ENCODE results near the gene EPN1. TPM values are rescaled to one million over a fixed set of nuclear protein-coding genes. Genes with fewer than 3 reads are reported as not detected.

The EPN1 gene
- total and polyA plus RNA-seq, 9 of the 15 experiments (the other 6 are each of a cell fraction or from before 2014, with no cell fraction given): 0.08 to 138 (median 12.7) TPM

GRCh38 chr19:55702131-55702627, 27.2 kb downstream of the EPN1 start (continued):
- no peak for TF ChIP-seq SMAD1 (IDR thresholded peaks at IDR 0.05; ENCODE audit: low read depth, low read length, partially characterized antibody)
- TF ChIP-seq, protein P1, sequence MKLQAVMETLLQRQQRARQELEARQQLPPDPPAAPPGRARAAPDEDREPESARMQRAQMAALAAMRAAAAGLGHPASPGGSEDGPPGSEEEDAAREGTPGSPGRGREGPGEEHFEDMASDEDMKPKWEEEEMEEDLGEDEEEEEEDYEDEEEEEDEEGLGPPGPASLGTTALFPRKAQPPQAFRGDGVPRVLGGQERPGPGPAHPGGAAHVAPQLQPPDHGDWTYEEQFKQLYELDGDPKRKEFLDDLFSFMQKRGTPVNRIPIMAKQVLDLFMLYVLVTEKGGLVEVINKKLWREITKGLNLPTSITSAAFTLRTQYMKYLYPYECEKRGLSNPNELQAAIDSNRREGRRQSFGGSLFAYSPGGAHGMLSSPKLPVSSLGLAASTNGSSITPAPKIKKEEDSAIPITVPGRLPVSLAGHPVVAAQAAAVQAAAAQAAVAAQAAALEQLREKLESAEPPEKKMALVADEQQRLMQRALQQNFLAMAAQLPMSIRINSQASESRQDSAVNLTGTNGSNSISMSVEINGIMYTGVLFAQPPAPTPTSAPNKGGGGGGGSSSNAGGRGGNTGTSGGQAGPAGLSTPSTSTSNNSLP (IDR thresholded peaks at IDR 0.05; ENCODE audit: borderline replicate concordance, low read depth, low read length): no peak
- no peak for TF ChIP-seq MCM3 (IDR thresholded peaks at IDR 0.05)
- TF ChIP-seq, protein P2, sequence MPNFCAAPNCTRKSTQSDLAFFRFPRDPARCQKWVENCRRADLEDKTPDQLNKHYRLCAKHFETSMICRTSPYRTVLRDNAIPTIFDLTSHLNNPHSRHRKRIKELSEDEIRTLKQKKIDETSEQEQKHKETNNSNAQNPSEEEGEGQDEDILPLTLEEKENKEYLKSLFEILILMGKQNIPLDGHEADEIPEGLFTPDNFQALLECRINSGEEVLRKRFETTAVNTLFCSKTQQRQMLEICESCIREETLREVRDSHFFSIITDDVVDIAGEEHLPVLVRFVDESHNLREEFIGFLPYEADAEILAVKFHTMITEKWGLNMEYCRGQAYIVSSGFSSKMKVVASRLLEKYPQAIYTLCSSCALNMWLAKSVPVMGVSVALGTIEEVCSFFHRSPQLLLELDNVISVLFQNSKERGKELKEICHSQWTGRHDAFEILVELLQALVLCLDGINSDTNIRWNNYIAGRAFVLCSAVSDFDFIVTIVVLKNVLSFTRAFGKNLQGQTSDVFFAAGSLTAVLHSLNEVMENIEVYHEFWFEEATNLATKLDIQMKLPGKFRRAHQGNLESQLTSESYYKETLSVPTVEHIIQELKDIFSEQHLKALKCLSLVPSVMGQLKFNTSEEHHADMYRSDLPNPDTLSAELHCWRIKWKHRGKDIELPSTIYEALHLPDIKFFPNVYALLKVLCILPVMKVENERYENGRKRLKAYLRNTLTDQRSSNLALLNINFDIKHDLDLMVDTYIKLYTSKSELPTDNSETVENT (CRISPR knock-in tag; IDR thresholded peaks at IDR 0.05): no peak
- 0 out of 2 replicates have a peak, but pooled peaks have one; percentile 17 for TF ChIP-seq TRIM28 (IDR thresholded peaks at IDR 0.05)
- no peak for TF ChIP-seq PRPF4 (IDR thresholded peaks at IDR 0.05; ENCODE audit: insufficient read depth, low read depth, low read length, poor library complexity, severe bottlenecking)
- TF ChIP-seq TAL1 (IDR thresholded peaks at IDR 0.05): peak; percentile 93
- TF ChIP-seq RCOR1 (IDR thresholded peaks at IDR 0.05; ENCODE audit: borderline replicate concordance in 1 of 2, low read depth in 2 of 2, low read length in 2 of 2): peak; percentile 97 to 100
- peak; percentile 53; the same call in 1 of the 2 replicates for TF ChIP-seq NBN (IDR thresholded peaks at IDR 0.05; ENCODE audit: low read depth)
- no peak for TF ChIP-seq TSHZ1 (CRISPR knock-in tag; IDR thresholded peaks at IDR 0.05)
- no peak for TF ChIP-seq ZNF263 (CRISPR knock-in tag; IDR thresholded peaks at IDR 0.05; ENCODE audit: borderline replicate concordance)
- no peak for TF ChIP-seq BRCA1 (IDR thresholded peaks at IDR 0.05)
- no peak for TF ChIP-seq BRCA1 (CRISPR knock-in tag; IDR thresholded peaks at IDR 0.05)
- no peak for TF ChIP-seq ZHX1 (conservative IDR thresholded peaks at IDR 0.05; ENCODE audit: low read length)
- peak; percentile 77 for TF ChIP-seq BHLHE40 (IDR thresholded peaks at IDR 0.05; ENCODE audit: low read length)
- TF ChIP-seq MCM7 (IDR thresholded peaks at IDR 0.05): no peak
- no peak for TF ChIP-seq ZNF780A (CRISPR knock-in tag; IDR thresholded peaks at IDR 0.05)
- no peak for TF ChIP-seq ZNF696 (CRISPR knock-in tag; conservative IDR thresholded peaks at IDR 0.05)
- TF ChIP-seq XRCC4 (IDR thresholded peaks at IDR 0.05; ENCODE audit: extremely low read depth, insufficient read depth, insufficient read length): no peak
